Activated naive CD8-positive, alpha-beta T cell treated with anti-CD3 and anti-CD28 coated beads for 36 hours (primary cell): ENCODE measurements around the gene GDPD5. TPM values are rescaled to one million over a fixed set of nuclear protein-coding genes. Genes with fewer than 3 reads are reported as not detected.

Experiments
- DNase-seq: peaks from one replicate; pipeline ENCODE4 v3.0.0; 2021
- H3K27ac Mint-ChIP-seq: one replicate; pipeline ENCODE4 v1.8.0; 2022; ENCODE audit warnings: mild to moderate bottlenecking, moderate library complexity, mixed read lengths
- H3K27me3 Mint-ChIP-seq: one replicate; pipeline ENCODE4 v1.8.0; 2022; ENCODE audit warnings: mild to moderate bottlenecking, mixed read lengths
- H3K36me3 Mint-ChIP-seq: one replicate; pipeline ENCODE4 v1.8.0; 2021; ENCODE audit warnings: mild to moderate bottlenecking, mixed read lengths
- H3K4me1 Mint-ChIP-seq: one replicate; pipeline ENCODE4 v1.8.0; 2021; ENCODE audit warnings: mixed read lengths
- H3K4me3 Mint-ChIP-seq: one replicate; pipeline ENCODE4 v1.8.0; 2022; ENCODE audit warnings: mild to moderate bottlenecking, moderate library complexity, mixed read lengths
- H3K9me3 Mint-ChIP-seq: one replicate; pipeline ENCODE4 v1.8.0; 2022; ENCODE audit warnings: mixed read lengths
- total RNA-seq, 2 experiments: library from RNA; stranded (reverse); gene quantifications; one replicate each; pipeline ENCODE4 v1.2.3, GENCODE V29; 2021

GDPD5 gene
- total RNA-seq, 2 experiments from 2014 or later, result 5.9 to 6.6 TPM

GRCh38 chr11:75499423-75500190 lies 26.1 kb downstream of the GDPD5 start:
- Mint-ChIP-seq H3K4me3 (no peak overlapping the region), H3K9me3 (no peaks in the 10 kb centered on the region), H3K4me1 (peaks cover 2% of the 10 kb centered on the region), H3K27ac (no peak overlapping the region), H3K36me3 (no peaks in the 10 kb centered on the region), H3K27me3 (no peaks in the 10 kb centered on the region)
- no peak for DNase-seq

DNA sequence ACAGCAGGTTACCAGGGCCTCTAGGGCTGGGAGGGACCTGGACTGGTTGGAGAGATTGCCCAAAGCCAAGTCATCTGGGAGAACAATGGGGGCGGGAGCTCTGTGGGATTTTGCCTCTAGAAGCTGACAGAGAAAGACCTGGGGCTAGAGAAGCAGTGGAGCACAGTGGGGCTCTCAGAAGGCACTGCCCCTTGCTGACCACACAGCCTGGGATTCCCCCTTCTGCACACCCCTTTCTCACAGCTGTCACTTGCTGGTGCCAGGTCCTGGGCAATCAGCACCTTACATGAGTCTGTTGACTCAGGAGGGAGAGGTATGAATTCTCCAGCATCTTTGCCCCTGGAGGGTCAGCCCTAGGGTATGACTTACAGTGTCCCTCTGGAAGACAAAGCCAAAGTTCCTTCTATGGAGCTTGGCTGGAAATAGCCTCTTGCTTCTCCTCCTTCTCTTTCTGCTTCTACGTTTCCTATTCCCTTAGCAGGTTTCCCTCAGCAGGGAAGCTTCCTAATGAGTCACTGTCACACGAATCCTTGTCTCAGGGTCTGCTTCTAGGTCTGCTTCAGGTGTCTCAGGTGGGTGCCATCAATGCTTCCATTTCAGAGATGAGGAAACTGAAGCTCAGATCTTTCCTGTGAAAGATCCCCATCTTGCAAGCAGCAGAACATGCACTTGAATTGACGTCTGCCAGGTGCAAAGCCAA lies 27.0 kb downstream of the GDPD5 start:
- DNase-seq, result no peak
- Mint-ChIP-seq H3K4me1 (peaks cover 2% of the 10 kb centered on the region), H3K36me3 (no peaks in the 10 kb centered on the region), H3K27ac (no peak overlapping the region), H3K9me3 (no peaks in the 10 kb centered on the region), H3K27me3 (no peaks in the 10 kb centered on the region), H3K4me3 (no peak overlapping the region)

- no peak overlapping the region for H3K27ac Mint-ChIP-seq
- peaks cover 2% of the 10 kb centered on the region for H3K4me1 Mint-ChIP-seq
- H3K4me3 Mint-ChIP-seq, result no peak overlapping the region
- no peaks in the 10 kb centered on the region for H3K9me3 Mint-ChIP-seq
- H3K27me3 Mint-ChIP-seq, result no peaks in the 10 kb centered on the region
- H3K36me3 Mint-ChIP-seq, result no peaks in the 10 kb centered on the region
- DNase-seq, result no peak
Observed at GRCh38 chr11:75497788-75498409, 27.8 kb downstream of the GDPD5 start.

GRCh38 chr11:75496305-75496752 lies 29.4 kb downstream of the GDPD5 start:
- no peak for DNase-seq
- H3K4me1 Mint-ChIP-seq, result peaks cover 13% of the 10 kb centered on the region
- H3K27me3 Mint-ChIP-seq, result no peaks in the 10 kb centered on the region
- H3K4me3 Mint-ChIP-seq, result no peak overlapping the region
- no peaks in the 10 kb centered on the region for H3K9me3 Mint-ChIP-seq
- no peaks in the 10 kb centered on the region for H3K36me3 Mint-ChIP-seq
- H3K27ac Mint-ChIP-seq, result no peak overlapping the region

DNA sequence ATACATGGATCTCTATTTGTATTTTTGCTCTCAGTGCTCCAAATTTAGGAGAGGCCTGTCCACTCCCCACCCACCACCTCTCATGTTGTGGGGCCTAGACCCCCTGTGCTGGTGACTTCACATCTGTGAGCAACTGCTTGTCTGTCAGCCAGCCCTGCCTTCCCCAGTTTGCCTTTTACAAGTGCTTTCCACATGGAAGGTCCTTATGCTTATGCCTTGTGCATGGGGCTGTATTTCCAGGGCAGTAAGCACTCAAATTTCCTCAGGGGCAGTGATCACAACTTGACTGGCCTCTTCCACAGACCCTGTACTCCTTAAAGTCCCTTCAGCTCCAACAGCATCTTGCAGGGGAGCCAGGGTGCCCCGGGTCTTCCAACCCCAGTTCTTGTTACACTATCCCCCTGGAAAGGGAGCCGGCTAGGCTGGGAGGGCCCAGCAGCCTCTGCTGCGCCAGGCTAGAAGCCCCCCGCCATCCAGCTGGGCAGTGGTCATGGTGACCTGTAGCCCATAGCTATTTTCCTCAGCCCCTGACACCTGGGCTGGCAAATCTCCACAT lies 29.9 kb downstream of the GDPD5 start:
- H3K4me1 Mint-ChIP-seq, result peaks cover 15% of the 10 kb centered on the region
- no peaks in the 10 kb centered on the region for H3K36me3 Mint-ChIP-seq
- H3K9me3 Mint-ChIP-seq, result no peaks in the 10 kb centered on the region
- no peak overlapping the region for H3K27ac Mint-ChIP-seq
- DNase-seq, result no peak
- H3K4me3 Mint-ChIP-seq, result no peak overlapping the region
- H3K27me3 Mint-ChIP-seq, result no peaks in the 10 kb centered on the region

DNA sequence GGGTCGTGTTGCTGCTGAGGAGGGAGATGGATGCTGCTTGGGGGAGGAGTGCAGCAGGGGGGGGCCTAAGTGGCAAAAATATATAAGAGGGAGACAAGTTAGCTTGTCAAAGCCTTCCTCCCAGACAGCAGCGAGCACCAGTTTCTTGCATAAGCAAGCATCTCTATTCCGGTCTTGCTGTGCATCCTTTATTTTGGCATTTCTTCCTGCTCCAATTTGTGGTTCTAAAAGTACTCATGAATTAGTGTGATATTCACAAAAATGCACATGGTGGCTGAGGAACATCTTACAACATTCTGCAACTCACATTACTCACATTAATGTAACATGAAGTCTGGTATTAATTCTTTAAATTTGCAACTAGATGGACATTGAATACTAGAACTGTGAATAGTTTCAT lies 32.1 kb downstream of the GDPD5 start:
- H3K9me3 Mint-ChIP-seq, result no peaks in the 10 kb centered on the region
- H3K36me3 Mint-ChIP-seq, result no peaks in the 10 kb centered on the region
- no peaks in the 10 kb centered on the region for H3K27me3 Mint-ChIP-seq
- H3K4me3 Mint-ChIP-seq, result no peak overlapping the region
- no peak for DNase-seq
- no peak overlapping the region for H3K27ac Mint-ChIP-seq
- H3K4me1 Mint-ChIP-seq, result peaks cover 15% of the 10 kb centered on the region

DNA sequence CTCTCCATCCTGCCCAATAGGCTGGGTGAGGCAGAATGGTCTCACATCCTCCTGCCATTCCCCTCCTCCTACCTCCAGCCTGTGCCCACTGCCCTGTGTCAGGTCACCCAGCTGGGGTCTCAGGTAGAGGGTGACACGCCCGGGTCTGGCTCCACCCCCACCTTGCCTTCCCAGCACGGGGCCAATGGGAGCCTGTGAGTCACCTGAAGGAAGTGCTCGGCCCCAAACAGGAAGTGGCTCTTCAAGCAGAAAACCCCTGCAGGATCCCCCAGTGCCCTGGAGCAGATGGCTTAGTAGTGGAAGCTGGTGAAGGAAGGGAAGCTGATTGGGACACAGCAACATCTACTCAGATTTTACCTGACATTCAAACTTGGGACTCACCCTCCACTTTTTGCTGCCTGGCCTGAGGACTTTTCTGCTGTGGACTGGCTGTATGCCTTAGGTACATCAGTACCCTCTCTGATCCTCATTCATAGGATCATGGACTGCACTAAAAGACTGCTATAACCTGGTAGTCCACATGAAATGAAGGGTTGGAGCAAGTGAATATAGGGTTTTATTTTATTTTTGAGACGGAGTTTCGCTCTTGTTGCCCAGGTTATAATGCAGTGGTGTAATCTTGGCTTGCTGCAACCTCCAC lies 33.4 kb downstream of the GDPD5 start:
- peaks cover 14% of the 10 kb centered on the region for H3K4me1 Mint-ChIP-seq
- no peaks in the 10 kb centered on the region for H3K36me3 Mint-ChIP-seq
- no peaks in the 10 kb centered on the region for H3K9me3 Mint-ChIP-seq
- H3K27me3 Mint-ChIP-seq, result no peaks in the 10 kb centered on the region
- peak overlapping the region; percentile 82 for H3K27ac Mint-ChIP-seq
- peak; percentile 69 for DNase-seq
- peak overlapping the region; percentile 76 for H3K4me3 Mint-ChIP-seq

DNA sequence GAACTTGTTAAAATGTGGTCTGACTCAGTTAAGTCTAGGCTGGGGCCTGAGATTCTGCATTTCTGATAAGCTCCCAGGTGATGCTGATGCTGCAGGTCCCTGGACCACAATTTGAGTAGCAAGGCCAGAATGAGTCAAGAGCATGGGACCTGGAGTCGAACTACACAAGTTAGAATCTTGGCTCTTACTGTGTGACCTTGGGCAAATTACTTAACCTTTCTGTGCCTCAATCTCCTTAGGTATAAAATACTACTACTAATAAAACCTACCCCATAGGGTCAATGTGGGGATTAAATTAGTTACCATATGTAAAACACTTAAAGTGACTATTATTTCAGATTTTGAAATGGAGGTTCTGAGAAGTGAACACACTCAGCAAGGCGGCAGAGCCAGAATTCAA lies 34.3 kb downstream of the GDPD5 start:
- Mint-ChIP-seq H3K9me3 (no peaks in the 10 kb centered on the region), H3K4me1 (peaks cover 14% of the 10 kb centered on the region), H3K27me3 (no peaks in the 10 kb centered on the region), H3K27ac (peak overlapping the region; percentile 38), H3K4me3 (no peak overlapping the region), H3K36me3 (no peaks in the 10 kb centered on the region)
- no peak for DNase-seq

GRCh38 chr11:75490221-75491181 lies 35.2 kb downstream of the GDPD5 start:
- Mint-ChIP-seq H3K4me1 (peaks cover 14% of the 10 kb centered on the region), H3K9me3 (no peaks in the 10 kb centered on the region), H3K36me3 (no peaks in the 10 kb centered on the region), H3K4me3 (no peak overlapping the region), H3K27ac (peak overlapping the region; percentile 20), H3K27me3 (no peaks in the 10 kb centered on the region)
- no peak for DNase-seq

GRCh38 chr11:75487365-75487764 lies 38.4 kb downstream of the GDPD5 start:
- Mint-ChIP-seq H3K4me3 (no peak overlapping the region), H3K27me3 (no peaks in the 10 kb centered on the region), H3K36me3 (no peaks in the 10 kb centered on the region), H3K9me3 (no peaks in the 10 kb centered on the region), H3K4me1 (peaks cover 10% of the 10 kb centered on the region), H3K27ac (no peak overlapping the region)
- no peak for DNase-seq

- H3K9me3 Mint-ChIP-seq, result no peaks in the 10 kb centered on the region
- no peaks in the 10 kb centered on the region for H3K4me1 Mint-ChIP-seq
- no peak overlapping the region for H3K4me3 Mint-ChIP-seq
- DNase-seq, result no peak
- H3K27me3 Mint-ChIP-seq, result no peaks in the 10 kb centered on the region
- no peaks in the 10 kb centered on the region for H3K36me3 Mint-ChIP-seq
- no peak overlapping the region for H3K27ac Mint-ChIP-seq
Observed at GRCh38 chr11:75485742-75486141, 40.0 kb downstream of the GDPD5 start.

DNA sequence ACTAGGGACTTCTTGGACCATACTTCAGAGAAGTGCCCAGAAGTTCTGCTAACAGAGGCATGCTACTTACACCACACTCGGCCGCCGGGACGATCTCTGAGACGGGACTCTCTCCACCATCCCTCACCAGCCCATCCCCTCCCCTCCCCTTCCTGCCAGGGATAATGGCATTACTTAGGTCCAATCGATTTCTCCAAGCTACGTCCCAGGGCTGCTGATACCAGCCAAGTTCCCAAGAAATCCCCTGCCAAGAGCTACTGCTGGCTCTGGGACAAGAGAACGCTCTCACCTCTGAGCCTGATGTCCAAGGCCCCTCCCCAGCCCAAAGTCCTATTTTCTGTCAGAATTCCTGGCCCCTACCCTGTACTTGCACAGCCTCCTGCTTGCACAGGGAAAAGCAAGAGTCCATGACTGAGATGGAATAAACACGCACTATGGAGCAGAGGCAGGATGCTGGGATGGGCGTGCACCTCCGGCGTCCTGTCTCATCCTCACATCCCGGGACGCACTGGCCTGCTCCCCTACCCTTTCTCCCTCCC lies 42.7 kb downstream of the GDPD5 start:
- H3K27me3 Mint-ChIP-seq, result no peaks in the 10 kb centered on the region
- H3K9me3 Mint-ChIP-seq, result no peaks in the 10 kb centered on the region

GRCh38 chr11:75481922-75482606 lies 43.7 kb downstream of the GDPD5 start:
- no peaks in the 10 kb centered on the region for H3K4me1 Mint-ChIP-seq
- H3K9me3 Mint-ChIP-seq, result no peaks in the 10 kb centered on the region
- no peak for DNase-seq
- H3K27me3 Mint-ChIP-seq, result no peaks in the 10 kb centered on the region
- H3K27ac Mint-ChIP-seq, result no peak overlapping the region
- no peak overlapping the region for H3K4me3 Mint-ChIP-seq
- no peaks in the 10 kb centered on the region for H3K36me3 Mint-ChIP-seq

More for the DNA sequence above, 42.7 kb downstream of the GDPD5 start:
- DNase-seq, result no peak
- H3K4me1 Mint-ChIP-seq, result no peaks in the 10 kb centered on the region
- H3K27ac Mint-ChIP-seq, result no peak overlapping the region
- no peaks in the 10 kb centered on the region for H3K36me3 Mint-ChIP-seq
- no peak overlapping the region for H3K4me3 Mint-ChIP-seq
